ENCODE data around the gene EPAS1.

DNA sequence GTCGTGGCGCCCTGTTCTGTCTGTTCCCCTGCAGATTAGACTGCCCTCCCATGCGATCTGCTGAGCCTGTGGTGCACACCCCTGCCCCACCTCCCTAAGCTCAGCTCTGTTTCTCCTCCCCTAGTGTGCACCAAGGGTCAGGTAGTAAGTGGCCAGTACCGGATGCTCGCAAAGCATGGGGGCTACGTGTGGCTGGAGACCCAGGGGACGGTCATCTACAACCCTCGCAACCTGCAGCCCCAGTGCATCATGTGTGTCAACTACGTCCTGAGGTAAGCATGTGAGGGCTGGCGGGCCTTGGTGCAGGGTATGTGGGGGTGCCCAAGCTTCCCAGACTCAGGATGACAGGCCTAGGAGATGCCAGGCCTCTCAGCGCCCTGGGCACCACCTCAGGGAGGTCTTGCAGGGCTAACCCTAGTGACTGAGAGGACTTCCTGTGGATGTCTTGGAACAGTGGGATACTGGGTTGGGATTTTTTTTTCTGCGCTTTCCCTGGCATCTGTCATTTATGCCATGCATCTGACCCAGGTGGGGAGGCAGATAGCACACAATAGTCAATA, 78.4 kb downstream of the EPAS1 start:
- no peak for TF ChIP-seq SP1 (IDR thresholded peaks at IDR 0.05)
- TF ChIP-seq ELF4 (IDR thresholded peaks at IDR 0.05), result no peak
- no peak for TF ChIP-seq CTBP1 (IDR thresholded peaks at IDR 0.05; ENCODE audit: borderline replicate concordance)
- no peak for TF ChIP-seq FOXK2 (IDR thresholded peaks at IDR 0.05)
- no peak for TF ChIP-seq FOXM1 (IDR thresholded peaks at IDR 0.05; ENCODE audit: borderline replicate concordance)
- no peak for TF ChIP-seq HDGF (IDR thresholded peaks at IDR 0.05; ENCODE audit: borderline replicate concordance)
- no peak for TF ChIP-seq ARNT (IDR thresholded peaks at IDR 0.05)
- TF ChIP-seq FOXA1 (IDR thresholded peaks at IDR 0.05), result no peak

Data from HEK293T (cell line).